A673 (cell line): ENCODE data around the gene MYOC. TPM values are rescaled to one million over a fixed set of nuclear protein-coding genes. Genes with fewer than 3 reads are reported as not detected.

Experiments
- BruUV-seq: library from RNA; stranded (reverse); fragments of 400-500 nt; replicated peaks from 2 replicates; lab custom pipeline; 2021; lab: Mats Ljungman, UMichigan
- CTCF ChIA-PET: fragments of 300-600 bp; sonication (Branson Sonifier 250); formaldehyde crosslinking; loops from one replicate; lab custom pipeline; 2022; ENCODE audit warnings: antibody characterized with exemption; lab: Charles Lee
- POLR2A ChIA-PET: fragments of 300-600 bp; sonication (Branson Sonifier 250); formaldehyde crosslinking; loops from one replicate; lab custom pipeline; 2022; ENCODE audit warnings: antibody characterized with exemption; ENCODE audit not compliant: low non-redundant PET; lab: Charles Lee
- DNase-seq: peaks from one replicate; pipeline ENCODE4 v3.0.0-alpha.2; 2015; ENCODE audit warnings: low spot score
- H3K27ac ChIP-seq: fragments of 200-600 bp; sonication (generic); 2 replicates; pipeline ENCODE4 v1.5.1; 2016; ENCODE audit warnings: mixed run types, low read depth, mild to moderate bottlenecking, mixed read lengths, antibody characterized with exemption, low read length; ENCODE audit not compliant: poor library complexity, severe bottlenecking
- H3K27me3 ChIP-seq: fragments of 200-600 bp; sonication (generic); replicated peaks from 2 replicates; pipeline ENCODE4 v1.6.1; 2017; ENCODE audit warnings: mixed run types, low read depth, mild to moderate bottlenecking, mixed read lengths, antibody characterized with exemption, low read length; ENCODE audit not compliant: insufficient read depth, poor library complexity
- H3K36me3 ChIP-seq: fragments of 200-600 bp; sonication (generic); 2 replicates; pipeline ENCODE4 v1.6.1; 2016; ENCODE audit warnings: mixed run types, mild to moderate bottlenecking, mixed read lengths, antibody characterized with exemption, low read length; ENCODE audit not compliant: insufficient read depth, poor library complexity, severe bottlenecking
- H3K4me1 ChIP-seq: fragments of 200-600 bp; sonication (generic); 2 replicates; pipeline ENCODE4 v1.6.1; 2017; ENCODE audit warnings: mixed run types, mild to moderate bottlenecking, mixed read lengths, antibody characterized with exemption, low read length; ENCODE audit not compliant: insufficient read depth, poor library complexity, severe bottlenecking
- H3K4me3 ChIP-seq: fragments of 200-600 bp; sonication (generic); 2 replicates; pipeline ENCODE4 v1.5.1; 2016; ENCODE audit warnings: low read depth, mixed run types, mild to moderate bottlenecking, mixed read lengths, low read length; ENCODE audit not compliant: poor library complexity, severe bottlenecking
- H3K9me3 ChIP-seq: fragments of 200-600 bp; sonication (generic); 2 replicates; pipeline ENCODE4 v1.6.1; 2016; ENCODE audit warnings: mixed run types, low read depth, mild to moderate bottlenecking, mixed read lengths, antibody characterized with exemption, low read length; ENCODE audit not compliant: poor library complexity, severe bottlenecking
- CTCF ChIP-seq: fragments of 300-800, 200-600 bp; sonication (generic); conservative IDR thresholded peaks from 2 replicates; pipeline ENCODE4 v1.5.1; 2017; ENCODE audit warnings: low read depth, mild to moderate bottlenecking, antibody characterized with exemption, low read length, moderate library complexity, mixed read lengths
- EZH2 ChIP-seq: fragments of 200-600 bp; sonication (generic); IDR thresholded peaks from 2 replicates; pipeline ENCODE4 v1.6.1; 2017; ENCODE audit warnings: borderline replicate concordance, low read depth, mild to moderate bottlenecking, mixed read lengths, antibody characterized with exemption, low read length; ENCODE audit not compliant: poor library complexity, severe bottlenecking
- intact Hi-C: fragments of 100-400 bp; cut with micrococcal nuclease; formaldehyde crosslinking; loops from one replicate; pipeline ENCODE4 v1.10.0; 2022; ENCODE audit not compliant: unreplicated experiment
- total RNA-seq: library from RNA; stranded (reverse); gene quantifications from 2 replicates; pipeline ENCODE4 v1.2.3, GENCODE V29; 2021

Gene MYOC
- total RNA-seq, 1 experiment from 2014 or later = not detected

GRCh38 chr1:171596119-171596518, 56.4 kb downstream of the MYOC start:
- DNase-seq = no peak
- intact Hi-C loops = no loop called here
- no peaks in the 10 kb centered on the region for H3K9me3 ChIP-seq
- no peaks in the 10 kb centered on the region for H3K27me3 ChIP-seq
- POLR2A ChIA-PET = no interaction called here
- H3K36me3 ChIP-seq = peaks cover 18% of the 10 kb centered on the region
- H3K4me1 ChIP-seq = peaks cover 6% of the 10 kb centered on the region
- TF ChIP-seq CTCF (no peak), EZH2 (no peak)
- no peak overlapping the region for H3K4me3 ChIP-seq
- no peak overlapping the region for H3K27ac ChIP-seq
- BruUV-seq = no TSS peak
- CTCF ChIA-PET = no interaction called here

GRCh38 chr1:171595324-171595723, 57.2 kb downstream of the MYOC start:
- CTCF ChIA-PET = no interaction called here
- no peak for TF ChIP-seq CTCF
- TF ChIP-seq EZH2 = no peak
- no peaks in the 10 kb centered on the region for H3K27me3 ChIP-seq
- POLR2A ChIA-PET = no interaction called here
- no peak overlapping the region for H3K4me3 ChIP-seq
- no peak overlapping the region for H3K27ac ChIP-seq
- BruUV-seq = no TSS peak
- peaks cover 26% of the 10 kb centered on the region for H3K36me3 ChIP-seq
- no peak for DNase-seq
- intact Hi-C loops = no loop called here
- no peaks in the 10 kb centered on the region for H3K9me3 ChIP-seq
- H3K4me1 ChIP-seq = peaks cover 6% of the 10 kb centered on the region

GRCh38 chr1:171590022-171590421, 62.5 kb downstream of the MYOC start:
- ChIA-PET CTCF (no interaction called here), POLR2A (no interaction called here)
- no peak for DNase-seq

More at GRCh38 chr1:171590022-171590421, 62.5 kb downstream of the MYOC start:
- H3K27me3 ChIP-seq = no peaks in the 10 kb centered on the region
- no peak for TF ChIP-seq CTCF
- TF ChIP-seq EZH2 = no peak
- H3K4me3 ChIP-seq = no peak overlapping the region
- no peaks in the 10 kb centered on the region for H3K9me3 ChIP-seq
- no peak overlapping the region for H3K27ac ChIP-seq
- H3K36me3 ChIP-seq = peaks cover 70% of the 10 kb centered on the region
- H3K4me1 ChIP-seq = peaks cover 4% of the 10 kb centered on the region
- intact Hi-C loops = no loop called here
- BruUV-seq = no TSS peak
